ENCODE measurements around the gene ACTA2.

DNA sequence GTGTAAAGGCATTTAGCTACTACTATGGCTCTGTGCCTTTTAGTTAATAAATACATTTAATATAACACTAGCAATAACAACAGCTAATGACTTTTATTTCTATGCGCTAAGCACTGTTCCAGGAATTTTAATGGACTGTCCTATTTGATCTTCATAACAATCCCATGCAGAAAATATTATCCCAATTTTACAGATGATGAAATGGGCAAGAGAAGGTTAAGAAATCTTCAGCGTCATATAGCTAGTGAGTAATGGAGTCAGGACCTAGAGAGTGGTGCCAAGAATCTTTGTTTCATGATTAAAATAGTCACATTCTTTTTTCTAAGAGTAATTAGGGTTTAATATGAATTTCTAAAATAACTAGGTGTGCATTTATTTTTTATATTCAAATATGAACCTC, 32.4 kb downstream of the ACTA2 start:
- TF ChIP-seq, protein P1, sequence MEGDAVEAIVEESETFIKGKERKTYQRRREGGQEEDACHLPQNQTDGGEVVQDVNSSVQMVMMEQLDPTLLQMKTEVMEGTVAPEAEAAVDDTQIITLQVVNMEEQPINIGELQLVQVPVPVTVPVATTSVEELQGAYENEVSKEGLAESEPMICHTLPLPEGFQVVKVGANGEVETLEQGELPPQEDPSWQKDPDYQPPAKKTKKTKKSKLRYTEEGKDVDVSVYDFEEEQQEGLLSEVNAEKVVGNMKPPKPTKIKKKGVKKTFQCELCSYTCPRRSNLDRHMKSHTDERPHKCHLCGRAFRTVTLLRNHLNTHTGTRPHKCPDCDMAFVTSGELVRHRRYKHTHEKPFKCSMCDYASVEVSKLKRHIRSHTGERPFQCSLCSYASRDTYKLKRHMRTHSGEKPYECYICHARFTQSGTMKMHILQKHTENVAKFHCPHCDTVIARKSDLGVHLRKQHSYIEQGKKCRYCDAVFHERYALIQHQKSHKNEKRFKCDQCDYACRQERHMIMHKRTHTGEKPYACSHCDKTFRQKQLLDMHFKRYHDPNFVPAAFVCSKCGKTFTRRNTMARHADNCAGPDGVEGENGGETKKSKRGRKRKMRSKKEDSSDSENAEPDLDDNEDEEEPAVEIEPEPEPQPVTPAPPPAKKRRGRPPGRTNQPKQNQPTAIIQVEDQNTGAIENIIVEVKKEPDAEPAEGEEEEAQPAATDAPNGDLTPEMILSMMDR (IDR thresholded peaks at IDR 0.05; ENCODE audit: low read length), result no peak
- TF ChIP-seq EZH2 (IDR thresholded peaks at IDR 0.05; ENCODE audit: borderline replicate concordance, low read length), result no peak
